PFSK-1 (cell line): ENCODE data around the gene AGPAT3.

ENCODE experiments used
- FOXP2 ChIP-seq: optimal IDR thresholded peaks from 2 replicates; pipeline ENCODE3; 2011; ENCODE audit warnings: borderline replicate concordance, control low read depth, inconsistent platforms; ENCODE audit not compliant: insufficient read depth; ENCODE audit errors: extremely low read length, extremely low read depth
- POLR2AphosphoS5 ChIP-seq: IDR thresholded peaks from 2 replicates; pipeline ENCODE4 v1.6.1; 2012; ENCODE audit warnings: low read depth, mild to moderate bottlenecking, control low read depth, low read length, moderate library complexity
- REST ChIP-seq, 2 experiments: IDR thresholded peaks; 2 replicates each; pipeline versions ENCODE4 v1.6.1 to v1.8.0; 2011 to 2012; ENCODE audit warnings: low read depth in 2 of 2, low read length in 2 of 2, control low read depth in 1 of 2, inconsistent platforms in 1 of 2, mild to moderate bottlenecking in 1 of 2, moderate library complexity in 1 of 2; ENCODE audit not compliant: insufficient read depth in 1 of 2
- SIN3A ChIP-seq: IDR thresholded peaks from 2 replicates; pipeline ENCODE4 v1.6.1; 2012; ENCODE audit warnings: mild to moderate bottlenecking, low read length, moderate library complexity, borderline replicate concordance; ENCODE audit not compliant: insufficient read depth
- TAF1 ChIP-seq: IDR thresholded peaks from 2 replicates; pipeline ENCODE4 v1.6.1; 2012; ENCODE audit warnings: low read length, control low read depth, borderline replicate concordance; ENCODE audit not compliant: insufficient read depth

Gene AGPAT3

DNA sequence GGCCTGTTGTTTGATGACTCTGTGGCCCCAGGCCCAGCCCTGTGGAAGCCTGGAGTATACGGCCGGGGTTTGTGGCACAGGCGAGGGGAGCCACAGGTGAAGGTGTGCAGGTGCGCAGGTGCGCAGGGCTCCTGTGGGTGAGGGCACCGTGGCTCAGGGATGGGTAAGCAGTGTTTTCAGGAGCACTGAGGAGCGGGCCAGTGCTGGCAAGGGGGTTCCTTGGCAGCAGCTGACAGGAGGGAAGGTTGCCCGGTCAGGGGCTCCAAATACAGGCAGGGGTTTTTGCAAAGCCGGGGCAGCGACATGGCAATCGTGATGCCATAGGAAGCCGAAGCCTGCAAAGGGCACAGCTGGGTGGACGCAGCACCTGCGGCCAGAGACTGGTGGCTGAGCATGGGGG, 20.7 kb downstream of the AGPAT3 start:
- no peak for TF ChIP-seq TAF1
- no peak for TF ChIP-seq FOXP2
- no peak for TF ChIP-seq SIN3A
- TF ChIP-seq POLR2AphosphoS5 = no peak
- no peak for TF ChIP-seq REST (IDR thresholded peaks at IDR 0.05; ENCODE audit: insufficient read depth in 1 of 2, low read depth in 2 of 2, low read length in 2 of 2)

DNA sequence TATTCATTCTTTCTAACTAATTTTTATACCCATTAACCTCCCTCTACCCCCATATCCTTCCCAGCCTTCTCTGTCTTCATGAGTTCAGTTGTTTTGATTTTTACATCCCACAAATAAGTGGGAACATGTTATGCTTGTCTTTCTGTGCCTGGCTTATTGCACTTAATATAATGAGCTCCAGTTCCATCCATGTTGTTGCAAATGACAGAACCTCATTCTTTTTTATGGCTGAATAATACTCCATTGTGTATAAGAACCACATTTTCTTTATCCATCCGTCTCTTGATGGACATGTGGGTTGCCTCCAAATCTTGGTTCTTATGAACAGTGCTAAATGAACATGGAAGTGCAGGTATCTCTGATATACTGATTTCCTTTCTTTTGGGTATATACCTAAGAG, 21.5 kb downstream of the AGPAT3 start:
- TF ChIP-seq REST (IDR thresholded peaks at IDR 0.05; ENCODE audit: insufficient read depth in 1 of 2, low read depth in 2 of 2, low read length in 2 of 2) = no peak
- no peak for TF ChIP-seq FOXP2
- no peak for TF ChIP-seq TAF1
- no peak for TF ChIP-seq SIN3A
- no peak for TF ChIP-seq POLR2AphosphoS5

- TF ChIP-seq SIN3A = no peak
- TF ChIP-seq REST (IDR thresholded peaks at IDR 0.05; ENCODE audit: insufficient read depth in 1 of 2, low read depth in 2 of 2, low read length in 2 of 2) = no peak
- TF ChIP-seq TAF1 = no peak
- no peak for TF ChIP-seq POLR2AphosphoS5
- no peak for TF ChIP-seq FOXP2
Measured at GRCh38 chr21:43889069-43889468, 24.0 kb downstream of the AGPAT3 start.

GRCh38 chr21:43890042-43890441, 25.0 kb downstream of the AGPAT3 start:
- TF ChIP-seq TAF1 = no peak
- no peak for TF ChIP-seq FOXP2
- TF ChIP-seq REST (IDR thresholded peaks at IDR 0.05; ENCODE audit: insufficient read depth in 1 of 2, low read depth in 2 of 2, low read length in 2 of 2) = no peak
- TF ChIP-seq SIN3A = no peak
- TF ChIP-seq POLR2AphosphoS5 = no peak

DNA sequence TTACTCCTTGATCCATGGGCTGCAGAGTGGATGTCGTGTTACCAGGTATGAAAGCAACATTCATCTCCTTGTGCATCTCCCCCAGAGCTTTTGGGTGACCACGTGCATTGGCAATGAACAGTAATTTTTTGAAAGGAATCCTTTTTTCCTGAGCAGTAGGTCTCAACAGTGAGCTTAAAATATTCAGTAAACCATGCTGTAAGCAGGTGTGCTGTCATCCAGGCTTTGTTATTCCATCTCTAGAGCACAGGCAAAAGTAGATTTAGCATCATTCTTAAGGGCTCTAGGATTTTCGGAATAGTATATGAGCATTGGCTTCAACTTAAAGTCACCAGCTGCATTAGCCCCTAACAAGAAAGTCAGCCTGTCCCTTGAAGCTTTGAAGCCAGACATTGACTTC, 27.3 kb downstream of the AGPAT3 start:
- TF ChIP-seq REST (IDR thresholded peaks at IDR 0.05; ENCODE audit: insufficient read depth in 1 of 2, low read depth in 2 of 2, low read length in 2 of 2) (no peak), POLR2AphosphoS5 (no peak), SIN3A (no peak), FOXP2 (no peak), TAF1 (no peak)
